ENCODE results near the gene LKAAEAR1.

The LKAAEAR1 gene

DNA sequence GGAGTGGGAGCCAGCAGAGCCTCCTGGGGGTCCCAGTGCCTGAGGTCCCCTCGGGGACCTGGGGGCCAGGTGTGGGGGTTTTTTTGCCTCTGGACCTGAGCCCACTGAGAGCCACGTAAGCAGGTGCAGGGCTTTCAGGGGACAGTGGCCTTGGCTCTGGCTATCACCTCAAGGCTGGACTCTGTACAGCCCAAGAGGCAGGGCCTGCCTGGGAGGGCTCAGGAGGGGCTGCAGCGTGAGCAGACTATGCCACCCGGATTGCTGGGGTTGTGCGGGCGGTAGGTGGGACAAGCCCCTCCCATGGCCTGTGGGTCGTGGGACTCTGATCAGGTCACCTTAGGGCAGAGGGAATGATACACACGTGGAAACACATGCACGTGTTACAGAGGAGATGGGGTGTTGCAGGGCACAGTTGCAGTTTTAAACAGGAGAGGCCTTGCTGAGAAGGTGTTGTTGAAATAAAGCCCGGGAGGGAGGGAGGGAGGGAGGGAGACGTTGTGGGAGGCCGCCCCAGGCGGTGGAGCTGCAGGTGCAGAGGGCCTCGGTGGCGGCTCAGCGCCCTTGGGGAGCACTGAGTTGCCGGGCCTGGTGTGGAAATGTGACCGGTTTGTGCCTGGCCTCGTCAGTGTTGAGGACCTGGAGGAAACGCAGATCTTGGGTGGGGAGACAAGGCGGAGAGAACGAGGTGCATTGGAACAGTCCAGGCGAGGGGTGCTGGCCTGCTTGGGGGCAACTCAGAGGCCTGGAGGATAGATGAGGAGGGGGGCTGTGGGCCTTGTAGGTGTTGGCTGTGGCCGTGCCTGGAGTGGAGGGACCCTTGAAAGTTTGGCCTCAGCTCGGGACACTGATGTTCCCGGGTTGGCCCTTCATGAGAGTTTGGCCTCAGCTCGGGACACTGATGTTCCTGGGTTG is 18.9 kb downstream of the LKAAEAR1 start:
- no peak for FAIRE-seq

DNA sequence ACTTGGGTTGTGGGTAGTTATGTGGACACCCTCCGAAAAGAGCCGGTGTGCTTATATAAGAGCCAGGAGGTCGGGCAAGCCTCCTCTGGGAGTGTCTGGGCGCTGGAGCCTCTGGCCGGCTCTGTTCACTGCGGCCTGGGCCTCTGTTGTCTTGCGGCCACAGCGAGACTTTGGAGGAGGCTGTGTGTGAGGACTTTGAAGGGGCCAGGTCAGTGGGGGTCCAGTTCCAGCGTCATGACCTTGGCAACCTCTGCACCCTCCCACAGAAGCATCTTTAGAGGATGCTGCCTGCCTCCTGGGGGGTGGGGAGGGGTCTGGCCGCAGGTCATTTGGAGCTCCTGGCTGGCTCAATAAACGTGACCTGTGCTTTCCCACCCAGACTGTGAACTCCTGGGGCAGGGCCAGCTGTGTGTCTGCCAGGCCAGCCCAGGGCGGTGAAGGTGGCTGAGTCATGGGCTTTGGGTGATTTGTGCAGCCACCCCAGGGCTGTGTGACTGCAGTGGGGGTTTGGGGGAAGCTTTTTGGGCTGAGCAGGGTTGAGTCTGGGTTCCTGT is 20.0 kb downstream of the LKAAEAR1 start:
- FAIRE-seq: no peak

DNA sequence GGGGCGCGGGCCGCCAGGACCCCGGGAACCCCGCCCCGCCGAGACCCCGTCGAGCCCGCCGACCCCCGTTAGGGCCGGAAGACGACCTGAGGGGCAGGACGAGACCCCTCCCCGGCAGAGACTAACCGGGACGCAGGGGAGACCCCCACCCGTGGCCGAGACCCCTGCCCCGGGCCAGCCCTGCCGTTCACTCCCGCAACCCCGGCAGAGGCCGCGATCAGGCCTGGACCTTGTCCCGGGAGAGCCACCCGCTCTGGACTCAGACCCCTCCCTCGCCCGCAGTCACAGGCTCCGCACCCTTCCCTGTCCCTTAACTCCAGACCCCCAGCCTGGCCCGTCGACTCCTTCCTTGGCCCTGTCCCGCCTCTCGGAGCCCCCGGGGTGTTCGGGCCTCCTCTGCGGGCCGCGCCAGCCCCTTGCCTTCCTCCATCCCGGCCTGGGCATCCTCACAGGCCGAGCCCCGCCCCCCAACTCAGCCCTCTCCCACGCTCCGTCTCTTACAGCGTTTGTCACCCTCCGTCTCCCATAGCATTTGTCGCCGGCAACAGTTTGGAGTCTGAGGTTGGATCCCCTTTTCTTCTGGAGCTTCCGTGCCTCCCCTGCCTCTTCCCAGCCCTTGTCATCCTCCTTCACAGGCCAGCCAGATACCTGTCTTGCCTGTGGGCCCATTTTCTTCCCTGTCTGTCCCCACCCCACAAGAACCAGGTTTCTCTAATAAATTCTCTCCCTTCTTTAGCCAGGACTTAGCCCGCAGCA is 20.6 kb downstream of the LKAAEAR1 start:
- FAIRE-seq: no peak

DNA sequence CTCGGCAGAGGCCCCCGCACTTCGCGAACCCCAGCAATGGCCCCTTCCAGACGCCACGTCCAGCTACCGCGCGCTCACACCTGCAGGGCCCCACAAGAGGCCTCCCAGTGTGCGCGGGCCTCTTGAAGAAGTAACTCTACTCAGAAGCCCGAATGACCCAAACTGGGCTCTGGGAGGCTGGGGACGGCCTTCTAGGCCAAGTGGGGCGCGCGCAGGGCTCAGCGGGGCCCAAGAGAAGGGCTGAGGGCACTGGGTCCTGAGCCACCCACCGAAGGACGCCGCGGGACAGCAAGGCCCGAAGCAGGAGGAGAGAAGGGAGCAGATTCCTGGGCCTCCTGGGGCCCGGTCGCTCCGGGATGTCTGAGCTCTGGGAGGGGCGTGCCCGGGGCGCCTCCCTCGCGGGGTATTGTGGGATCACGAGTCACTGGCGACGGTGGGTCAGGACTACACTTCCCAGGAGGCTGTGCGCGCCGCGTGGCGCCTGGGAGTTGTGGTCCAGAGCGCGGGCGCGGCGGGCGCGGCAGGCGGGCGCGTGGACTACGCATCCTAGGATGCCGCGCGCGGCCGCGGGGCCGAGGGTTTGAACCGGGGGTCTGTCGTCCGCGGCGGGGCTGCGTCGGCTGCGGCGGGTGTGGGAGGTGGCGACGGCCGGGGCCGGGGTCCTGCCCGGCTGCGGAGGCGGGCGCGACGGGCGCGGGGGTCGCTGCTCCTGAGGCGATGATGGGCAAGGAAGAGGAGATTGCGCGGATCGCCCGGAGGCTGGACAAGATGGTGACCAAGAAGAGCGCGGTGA is 21.4 kb downstream of the LKAAEAR1 start, which contains the start of gene TCEA2:
TCEA2 (plus strand) TSS at position 603 of the 793 bp plus-strand sequence; CDS start at position 718, 115 bp downstream.
- FAIRE-seq: no peak

DNA sequence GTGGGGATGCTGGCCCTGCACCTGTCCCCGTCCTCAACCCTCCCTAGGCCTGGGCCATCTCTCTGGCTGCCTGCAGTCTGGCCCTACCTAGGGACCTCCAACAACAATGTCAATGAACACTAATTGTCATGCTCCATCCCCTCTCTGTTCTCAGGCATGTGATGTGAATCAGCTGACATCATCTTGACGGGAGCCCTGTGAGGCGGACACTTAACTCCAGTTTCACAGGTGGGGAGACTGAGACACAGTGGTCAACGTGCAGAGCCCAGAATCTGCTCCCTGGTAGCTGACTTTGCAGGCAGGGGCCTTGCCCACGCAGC is 22.0 kb downstream of the LKAAEAR1 start:
- FAIRE-seq: no peak

DNA sequence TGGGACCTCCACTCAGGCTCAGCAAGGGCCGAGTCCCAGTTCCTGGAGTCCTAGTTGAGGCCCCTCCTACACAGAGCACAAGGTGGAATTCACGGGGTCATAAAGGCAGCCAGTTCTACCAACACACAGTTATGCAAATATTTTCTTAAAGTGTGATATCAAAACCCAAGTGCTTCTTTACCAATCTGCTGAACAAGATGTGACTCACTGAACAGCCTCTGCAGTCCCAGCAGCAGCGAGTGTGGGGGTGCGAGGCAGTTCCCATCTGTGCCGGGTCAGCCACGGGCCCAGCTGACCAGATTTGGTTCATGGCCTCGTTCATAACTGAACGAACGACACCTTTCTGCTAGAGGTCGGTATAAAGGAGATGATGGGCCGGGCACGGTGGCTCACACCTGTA is 25.7 kb downstream of the LKAAEAR1 start:
- FAIRE-seq: no peak

DNA sequence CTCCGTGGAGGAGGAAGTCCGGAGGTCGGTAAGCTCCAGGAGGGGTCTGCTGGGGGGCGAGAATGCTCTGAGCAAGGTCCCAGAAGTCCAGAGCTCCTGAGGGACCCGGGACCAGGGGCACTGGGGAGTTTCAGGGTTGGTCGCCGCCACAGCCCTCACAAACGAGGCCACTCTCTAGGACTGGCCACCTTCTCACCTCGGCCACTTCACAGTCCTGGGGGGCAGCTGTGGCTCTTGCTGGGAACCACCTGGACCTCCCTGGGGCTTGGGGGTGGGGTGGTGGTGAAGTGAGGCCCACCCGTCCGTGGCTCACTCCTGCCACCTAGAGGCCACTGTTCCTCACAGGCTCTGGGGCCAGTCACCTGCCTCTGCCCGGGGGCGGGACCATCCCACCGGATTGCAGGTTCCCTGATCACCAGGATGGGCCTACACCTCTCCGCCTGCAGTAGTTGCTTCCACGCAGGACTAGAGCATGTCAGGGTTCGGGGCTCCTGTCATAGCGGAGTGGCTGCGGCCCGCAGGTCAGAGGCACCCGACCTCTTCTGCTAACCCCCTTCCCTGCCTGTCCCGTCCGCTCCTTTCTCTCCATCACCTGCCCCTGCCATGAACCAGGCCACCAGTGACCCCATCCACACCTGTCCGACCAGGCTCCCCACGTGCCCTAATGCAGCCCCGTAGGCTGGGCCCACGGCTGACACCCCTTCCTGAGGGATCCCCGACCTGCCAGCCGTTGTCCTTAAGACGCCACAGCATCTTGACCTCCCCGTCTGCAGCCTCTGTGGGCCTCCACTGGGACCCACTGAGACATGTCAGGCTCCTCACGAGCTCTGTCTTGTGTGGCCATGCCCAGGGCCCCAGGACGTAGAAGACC is 26.3 kb downstream of the LKAAEAR1 start:
- no peak for FAIRE-seq

DNA sequence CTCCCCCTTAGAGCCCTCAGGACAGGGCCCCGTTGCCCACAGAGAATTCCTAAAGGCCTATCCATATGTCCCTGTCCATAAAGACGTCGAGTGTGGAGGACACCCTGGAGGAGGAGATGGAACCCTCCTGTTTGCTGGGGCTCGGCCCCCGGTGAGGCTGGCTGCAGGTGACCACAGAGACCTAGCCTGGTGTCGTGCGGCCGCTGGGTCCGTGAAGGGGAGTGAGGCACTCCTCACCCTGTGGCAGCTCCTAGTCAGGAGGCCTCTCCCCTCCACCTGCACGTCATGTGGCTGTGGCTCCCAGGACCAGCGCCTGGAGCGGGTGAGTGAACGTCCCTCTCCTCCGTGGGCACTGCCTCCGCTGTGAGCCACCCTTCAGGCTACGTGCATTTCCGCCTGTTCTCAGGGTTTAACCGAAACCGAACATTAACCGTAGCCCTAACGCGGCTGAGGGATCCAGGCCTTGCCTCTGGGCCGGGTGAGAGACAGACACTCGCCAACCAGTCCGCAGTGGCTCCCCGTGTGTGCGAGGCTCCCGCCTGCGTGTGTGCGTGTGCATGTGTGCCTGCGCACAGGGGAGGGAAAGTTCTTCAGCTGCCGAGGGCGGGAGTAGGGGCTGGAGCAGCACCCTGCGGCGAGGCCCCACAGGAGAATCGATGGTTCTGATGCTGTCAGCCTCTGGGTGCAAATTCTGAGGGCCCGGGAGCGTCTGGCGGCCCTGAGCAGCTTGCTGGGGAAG is 27.1 kb downstream of the LKAAEAR1 start:
- no peak for FAIRE-seq

DNA sequence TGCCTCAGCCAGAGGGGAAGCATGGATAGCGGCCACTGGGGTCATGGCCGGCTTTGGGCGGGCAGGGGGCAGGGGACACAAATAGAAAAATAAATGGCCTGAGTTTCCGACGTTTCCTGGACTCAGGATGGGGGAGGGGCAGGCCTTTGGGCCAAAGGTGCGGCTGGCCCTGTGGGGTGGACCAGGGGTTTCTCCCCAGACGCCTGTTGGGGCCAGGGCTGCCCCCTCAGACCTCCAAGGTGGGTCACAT is 27.6 kb downstream of the LKAAEAR1 start:
- no peak for FAIRE-seq

DNA sequence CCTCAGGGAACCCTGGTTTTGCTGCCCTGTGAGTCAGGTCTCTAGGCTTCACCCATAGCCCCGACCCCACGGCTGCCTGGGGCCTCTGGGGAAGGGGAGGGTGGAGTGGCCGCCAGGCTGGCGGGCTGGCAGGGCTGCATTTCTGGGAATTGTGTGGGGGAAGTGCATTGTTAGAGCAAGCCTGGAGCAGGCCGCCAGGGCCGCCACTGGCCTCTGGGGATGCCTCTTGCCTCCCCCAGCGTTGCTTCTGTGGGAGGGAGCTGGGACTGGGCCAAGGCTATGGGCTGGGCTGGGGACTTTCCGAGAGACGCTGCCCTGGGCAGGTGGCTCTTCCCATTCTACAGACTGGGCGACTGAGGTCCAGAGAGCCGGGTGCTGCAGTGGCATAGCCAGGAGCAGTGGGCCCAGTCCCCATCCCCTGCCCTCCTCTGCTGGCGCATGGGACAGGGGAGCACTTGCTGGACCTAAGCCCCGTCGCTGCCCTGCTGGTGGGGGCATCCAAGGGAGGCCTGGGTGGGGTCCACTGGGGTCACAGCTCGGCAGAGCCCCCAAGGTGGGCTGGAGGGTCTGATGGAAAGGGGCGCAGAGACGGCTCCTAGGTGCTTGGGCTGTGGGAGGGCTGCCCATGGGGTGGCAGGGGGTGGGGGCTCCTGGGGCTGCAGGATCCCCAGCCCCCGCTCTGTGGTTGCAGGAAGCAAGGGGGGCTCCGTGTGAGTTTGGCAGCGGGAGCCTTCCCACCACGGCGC is 28.1 kb downstream of the LKAAEAR1 start:
- no peak for FAIRE-seq

DNA sequence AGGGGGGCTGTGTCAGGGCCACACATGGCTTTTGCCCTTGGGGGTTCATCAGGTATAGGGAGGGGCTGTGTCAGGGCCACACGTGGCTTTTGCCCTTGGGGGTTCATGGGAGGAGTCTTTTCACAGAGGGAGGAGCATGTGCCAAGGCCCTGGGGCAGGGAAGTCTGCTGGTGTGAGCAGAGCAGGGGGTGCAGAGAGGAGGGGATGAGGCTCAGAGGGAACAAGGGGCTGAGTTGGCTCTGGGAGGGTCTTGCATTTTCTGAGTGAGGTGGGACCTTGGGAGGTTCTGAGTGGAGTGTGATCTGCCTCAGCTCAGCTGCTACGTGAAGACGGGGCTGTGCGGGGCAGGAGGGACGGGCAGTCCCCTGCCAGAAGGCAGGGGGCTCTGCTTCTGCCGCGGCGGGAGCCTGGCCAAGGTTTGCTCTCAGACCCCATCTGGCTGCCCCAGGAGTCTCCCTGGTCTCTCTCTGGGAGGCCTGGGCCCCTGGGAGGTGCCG is 28.8 kb downstream of the LKAAEAR1 start:
- no peak for FAIRE-seq

DNA sequence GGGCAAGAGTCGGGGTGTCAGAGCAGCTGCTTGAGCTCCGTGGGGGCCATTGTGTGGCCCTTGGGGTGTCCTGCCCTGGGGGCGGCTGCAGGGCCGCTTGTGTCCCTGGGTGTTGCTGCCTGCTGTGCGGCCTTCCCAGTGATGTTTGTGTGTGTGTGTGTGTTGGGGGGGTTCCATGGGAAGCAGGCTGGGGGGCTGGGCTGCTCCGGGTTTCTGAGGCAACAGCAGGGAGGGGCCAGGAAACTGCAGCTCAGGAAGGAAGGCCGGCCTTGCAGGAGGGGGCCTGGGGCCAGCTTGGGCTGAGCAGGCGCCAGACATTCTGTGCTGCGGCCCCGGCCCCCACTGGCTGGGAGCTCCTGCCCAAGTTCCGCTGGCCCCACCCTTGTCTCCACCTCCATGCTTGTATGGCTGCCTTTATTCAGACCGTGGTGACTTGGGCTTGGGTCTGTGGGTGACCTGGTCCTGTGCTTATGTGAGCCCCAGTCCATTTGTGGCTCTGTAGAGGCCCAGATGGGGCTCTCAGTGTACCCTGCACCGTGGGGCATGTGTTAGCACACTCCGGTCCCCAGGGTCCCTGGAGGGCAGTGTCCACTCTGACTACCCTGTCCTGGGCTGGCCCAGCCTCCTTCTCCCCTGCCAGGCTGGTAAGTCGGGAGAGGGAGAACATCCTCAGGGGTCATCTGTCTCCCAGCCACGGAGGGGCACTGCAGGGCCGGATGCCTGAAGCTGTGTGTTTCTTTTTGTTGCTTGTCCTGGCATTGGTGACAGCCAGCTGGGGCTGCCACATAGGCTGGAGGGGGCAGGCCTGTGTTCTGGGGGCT is 30.1 kb downstream of the LKAAEAR1 start:
- no peak for FAIRE-seq

DNA sequence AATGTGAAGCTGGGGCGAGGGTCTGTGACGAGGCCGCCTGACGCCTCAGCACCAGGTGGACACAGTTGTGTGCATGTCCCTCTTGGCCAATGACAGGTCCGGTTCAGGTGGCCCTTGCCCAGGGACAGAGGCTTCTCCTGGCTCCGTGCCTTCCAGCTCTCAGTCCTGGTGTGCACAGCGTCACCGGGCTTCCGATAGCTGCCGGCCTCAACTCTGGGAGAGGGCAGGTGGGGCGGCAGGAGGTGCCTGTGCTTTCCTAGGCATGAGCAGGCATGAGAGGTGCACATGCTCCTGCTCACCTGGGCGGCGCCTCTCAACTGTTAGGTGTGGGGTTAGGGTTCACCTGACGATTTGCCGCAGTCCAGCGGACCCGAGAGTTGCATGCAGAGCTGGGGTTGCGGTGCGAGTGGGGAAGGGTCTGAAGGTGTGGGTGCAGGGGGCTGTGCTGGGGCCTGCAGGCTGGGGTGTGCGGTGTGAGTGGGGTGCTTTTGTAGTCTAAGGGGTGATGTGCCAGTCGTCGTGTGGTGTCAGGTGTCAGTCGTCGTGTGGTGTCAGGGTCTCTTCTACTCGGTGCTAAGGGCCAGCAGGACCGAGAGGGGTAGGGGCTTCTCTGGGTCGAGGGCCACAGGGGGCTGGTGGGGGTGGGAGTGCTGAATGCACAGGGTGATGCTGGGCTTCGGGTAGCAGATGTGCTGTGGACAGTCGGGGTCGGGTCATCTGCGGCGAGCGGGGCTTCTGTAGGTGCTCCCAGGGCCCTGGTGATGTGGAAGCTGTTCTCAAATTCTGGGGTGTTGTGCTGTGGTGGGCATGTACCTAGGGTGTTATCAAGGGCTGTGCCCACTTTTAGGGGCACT is 31.0 kb downstream of the LKAAEAR1 start:
- no peak for FAIRE-seq

DNA sequence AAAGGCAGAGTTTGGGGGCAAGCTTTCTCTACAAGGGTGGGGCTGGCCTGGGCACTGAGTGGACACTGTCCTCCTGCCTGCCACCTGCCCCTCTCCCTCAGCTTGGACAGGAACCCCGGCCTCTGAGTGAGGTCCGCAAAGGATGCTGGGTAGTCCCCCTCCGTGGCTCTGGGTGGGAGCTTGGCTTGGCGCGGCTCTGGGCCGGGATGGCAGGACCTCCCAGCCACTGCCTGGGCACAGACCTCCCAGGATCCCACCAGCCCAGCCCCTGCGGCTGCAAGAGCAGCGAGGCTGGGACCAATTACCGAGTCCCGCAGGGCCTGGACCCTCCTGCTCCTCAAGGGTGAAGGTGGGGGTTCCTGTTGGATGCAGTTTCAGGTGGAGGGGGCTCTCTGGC is 31.9 kb downstream of the LKAAEAR1 start:
- FAIRE-seq: no peak

DNA sequence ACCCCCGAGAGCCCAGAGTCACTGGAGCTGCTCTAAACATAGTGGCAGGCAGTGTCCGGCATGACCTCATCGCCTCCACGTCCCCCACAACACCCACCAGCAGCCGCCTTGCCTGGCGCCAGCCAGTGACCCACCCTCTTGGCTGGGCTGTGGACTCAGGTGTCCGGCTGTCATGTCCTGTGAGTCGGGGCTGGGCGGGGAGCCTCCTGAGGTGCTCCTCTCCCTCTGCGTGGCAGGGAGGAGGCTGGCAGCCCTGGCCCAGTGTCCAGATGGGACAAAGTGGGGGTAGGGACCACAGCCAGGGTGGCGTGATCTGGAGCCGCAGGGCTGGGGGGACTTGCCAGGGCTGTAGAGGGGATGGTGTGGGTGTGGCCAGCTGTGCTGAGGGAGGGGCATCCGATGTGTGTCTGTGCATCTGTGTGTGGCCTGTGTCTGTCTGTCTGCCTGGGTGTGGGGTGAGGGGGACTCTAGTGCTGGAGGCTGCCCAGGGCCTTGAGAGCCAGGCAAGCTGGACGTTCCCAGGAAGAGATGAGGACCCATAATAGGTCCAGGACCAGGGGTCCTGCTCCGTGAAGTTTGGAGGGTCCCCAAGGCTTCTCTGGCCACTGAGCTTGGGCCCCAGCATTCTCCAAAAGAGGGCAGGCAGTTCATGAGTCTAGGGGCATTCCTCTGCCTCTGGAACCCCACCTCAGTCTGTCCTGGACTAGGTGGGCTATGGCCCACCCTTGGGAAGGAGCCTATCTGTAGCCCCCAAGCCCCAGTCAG is 32.5 kb downstream of the LKAAEAR1 start:
- FAIRE-seq: no peak

DNA sequence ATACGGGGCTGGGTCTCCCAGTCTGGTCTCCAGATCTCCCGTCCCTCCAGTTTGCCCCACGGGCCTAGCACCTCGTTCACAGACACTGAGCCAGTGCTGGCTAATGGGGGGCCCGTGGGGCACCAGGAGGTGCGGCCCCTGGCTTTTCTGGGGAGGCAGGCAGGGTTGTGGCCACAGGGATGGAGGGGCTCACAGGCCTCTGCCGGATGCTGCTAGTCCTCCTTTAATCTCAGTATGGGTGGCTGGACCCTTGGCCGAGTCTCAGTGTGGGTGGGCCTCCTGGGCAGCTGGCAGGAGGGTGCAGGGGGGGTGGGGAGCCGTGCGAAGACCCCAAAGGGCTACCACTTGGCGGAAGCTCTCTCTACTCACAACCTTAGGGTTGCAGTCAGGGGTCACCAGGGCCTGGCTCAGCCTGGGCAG is 33.2 kb downstream of the LKAAEAR1 start:
- no peak for FAIRE-seq

DNA sequence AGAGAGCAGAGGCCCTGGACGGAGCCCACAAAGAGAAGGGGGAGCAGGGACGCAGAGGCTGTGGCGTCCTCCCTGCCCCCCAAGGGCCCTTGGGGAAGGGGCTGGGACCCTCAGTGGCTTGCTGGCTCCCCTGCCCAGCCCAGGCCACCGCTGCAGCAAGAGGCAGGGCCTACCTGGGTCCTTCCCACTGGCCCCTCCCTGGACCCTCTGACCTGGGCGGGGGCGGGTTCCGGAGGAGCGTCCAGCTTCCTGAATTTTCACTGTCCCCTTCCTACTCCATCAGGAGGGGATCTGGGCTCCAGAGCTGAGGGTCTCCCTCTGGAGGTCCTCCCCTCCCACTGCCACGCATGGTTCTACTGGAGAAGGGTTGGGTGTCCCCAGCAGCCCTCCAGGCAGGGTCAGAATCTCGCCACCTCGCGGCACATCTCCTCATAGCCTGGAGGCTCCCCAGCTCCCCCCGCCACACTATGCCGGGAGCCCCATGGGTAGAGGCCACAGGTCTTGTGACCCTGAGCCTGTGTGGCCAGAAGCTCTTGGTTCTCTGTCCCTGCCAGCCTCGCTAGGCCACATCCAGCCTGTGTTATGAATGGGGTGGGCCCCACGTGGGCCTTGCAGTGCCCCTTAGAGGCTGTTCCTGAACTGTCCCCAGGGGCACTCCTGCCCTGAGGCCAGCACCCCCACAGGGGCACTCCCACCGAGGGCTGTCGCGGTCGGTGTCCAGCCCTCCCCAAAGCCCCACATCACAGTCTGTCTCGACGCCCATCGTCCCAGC is 33.8 kb downstream of the LKAAEAR1 start:
- FAIRE-seq: no peak
